ENCODE data around the gene KAT5. TPM values are rescaled to one million over a fixed set of nuclear protein-coding genes. Genes with fewer than 3 reads are reported as not detected.
A peak's percentile ranks its signal among the peaks of the same experiment; 100 is the strongest.

KAT5 gene
- total and polyA plus RNA-seq, 2 of the 13 experiments (the other 11 are each of a cell fraction or from before 2014, with no cell fraction given), result 35.2 to 48.3 TPM

DNA sequence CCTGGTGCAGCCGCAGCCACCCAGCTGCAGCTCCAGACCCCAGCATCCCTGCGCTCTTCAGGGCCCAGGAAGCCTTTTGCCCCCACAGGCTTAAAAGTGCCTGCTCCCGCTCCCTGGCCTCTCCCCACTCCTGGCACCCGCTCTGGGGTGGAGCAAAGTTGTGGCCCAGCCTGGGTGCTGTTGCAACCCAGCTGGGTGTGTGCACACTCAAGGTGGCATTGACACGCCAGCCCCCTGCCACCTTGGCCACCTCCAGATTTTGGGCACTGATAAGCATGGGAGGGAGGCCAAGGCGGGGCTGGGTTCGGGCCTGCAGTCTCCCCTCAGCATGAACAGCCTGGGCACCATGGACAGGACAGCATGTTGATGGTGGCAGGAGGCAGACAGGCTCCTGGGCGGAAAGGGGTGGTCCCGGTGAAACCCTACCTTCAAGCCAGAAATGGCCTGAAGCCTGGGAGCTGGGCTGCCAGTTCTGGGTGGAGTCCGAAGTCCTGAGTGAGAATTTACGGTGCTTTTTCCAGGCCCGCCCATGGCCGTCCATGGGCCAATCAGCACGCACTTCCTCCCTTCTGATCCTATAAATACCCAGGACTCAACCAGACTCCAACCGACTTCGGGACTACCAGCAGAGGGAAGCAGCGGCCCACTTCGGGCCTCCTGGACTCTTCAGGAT lies 32.1 kb downstream of the KAT5 start (continued):
- TF ChIP-seq, protein P1, sequence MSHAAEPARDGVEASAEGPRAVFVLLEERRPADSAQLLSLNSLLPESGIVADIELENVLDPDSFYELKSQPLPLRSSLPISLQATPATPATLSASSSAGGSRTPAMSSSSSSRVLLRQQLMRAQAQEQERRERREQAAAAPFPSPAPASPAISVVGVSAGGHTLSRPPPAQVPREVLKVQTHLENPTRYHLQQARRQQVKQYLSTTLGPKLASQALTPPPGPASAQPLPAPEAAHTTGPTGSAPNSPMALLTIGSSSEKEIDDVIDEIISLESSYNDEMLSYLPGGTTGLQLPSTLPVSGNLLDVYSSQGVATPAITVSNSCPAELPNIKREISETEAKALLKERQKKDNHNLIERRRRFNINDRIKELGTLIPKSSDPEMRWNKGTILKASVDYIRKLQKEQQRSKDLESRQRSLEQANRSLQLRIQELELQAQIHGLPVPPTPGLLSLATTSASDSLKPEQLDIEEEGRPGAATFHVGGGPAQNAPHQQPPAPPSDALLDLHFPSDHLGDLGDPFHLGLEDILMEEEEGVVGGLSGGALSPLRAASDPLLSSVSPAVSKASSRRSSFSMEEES (CRISPR knock-in tag; IDR thresholded peaks at IDR 0.05), result peak; percentile 56; the same call in 1 of the 2 replicates
- TF ChIP-seq ZNF670 (CRISPR knock-in tag; IDR thresholded peaks at IDR 0.05; ENCODE audit: borderline replicate concordance), result no peak
- no peak for TF ChIP-seq SP1 (IDR thresholded peaks at IDR 0.05)
- 0 out of 2 replicates have a peak, but pooled peaks have one; percentile 20 for TF ChIP-seq SP1 (CRISPR knock-in tag; IDR thresholded peaks at IDR 0.05)
- TF ChIP-seq ZNF784 (CRISPR knock-in tag; IDR thresholded peaks at IDR 0.05; ENCODE audit: borderline replicate concordance), result no peak
- no peak for TF ChIP-seq ZNF775 (CRISPR knock-in tag; IDR thresholded peaks at IDR 0.05; ENCODE audit: borderline replicate concordance)
- no peak for TF ChIP-seq NFATC3 (CRISPR knock-in tag; IDR thresholded peaks at IDR 0.05)
- TF ChIP-seq HINFP (CRISPR knock-in tag; IDR thresholded peaks at IDR 0.05; ENCODE audit: low read depth), result no peak
- TF ChIP-seq, protein P2, sequence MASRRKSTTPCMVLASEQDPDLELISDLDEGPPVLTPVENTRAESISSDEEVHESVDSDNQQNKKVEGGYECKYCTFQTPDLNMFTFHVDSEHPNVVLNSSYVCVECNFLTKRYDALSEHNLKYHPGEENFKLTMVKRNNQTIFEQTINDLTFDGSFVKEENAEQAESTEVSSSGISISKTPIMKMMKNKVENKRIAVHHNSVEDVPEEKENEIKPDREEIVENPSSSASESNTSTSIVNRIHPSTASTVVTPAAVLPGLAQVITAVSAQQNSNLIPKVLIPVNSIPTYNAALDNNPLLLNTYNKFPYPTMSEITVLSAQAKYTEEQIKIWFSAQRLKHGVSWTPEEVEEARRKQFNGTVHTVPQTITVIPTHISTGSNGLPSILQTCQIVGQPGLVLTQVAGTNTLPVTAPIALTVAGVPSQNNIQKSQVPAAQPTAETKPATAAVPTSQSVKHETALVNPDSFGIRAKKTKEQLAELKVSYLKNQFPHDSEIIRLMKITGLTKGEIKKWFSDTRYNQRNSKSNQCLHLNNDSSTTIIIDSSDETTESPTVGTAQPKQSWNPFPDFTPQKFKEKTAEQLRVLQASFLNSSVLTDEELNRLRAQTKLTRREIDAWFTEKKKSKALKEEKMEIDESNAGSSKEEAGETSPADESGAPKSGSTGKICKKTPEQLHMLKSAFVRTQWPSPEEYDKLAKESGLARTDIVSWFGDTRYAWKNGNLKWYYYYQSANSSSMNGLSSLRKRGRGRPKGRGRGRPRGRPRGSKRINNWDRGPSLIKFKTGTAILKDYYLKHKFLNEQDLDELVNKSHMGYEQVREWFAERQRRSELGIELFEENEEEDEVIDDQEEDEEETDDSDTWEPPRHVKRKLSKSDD (CRISPR knock-in tag; IDR thresholded peaks at IDR 0.05; ENCODE audit: low read depth), result no peak
- TF ChIP-seq ZNF337 (CRISPR knock-in tag; IDR thresholded peaks at IDR 0.05; ENCODE audit: borderline replicate concordance, low read depth), result no peak
- TF ChIP-seq, protein P3, sequence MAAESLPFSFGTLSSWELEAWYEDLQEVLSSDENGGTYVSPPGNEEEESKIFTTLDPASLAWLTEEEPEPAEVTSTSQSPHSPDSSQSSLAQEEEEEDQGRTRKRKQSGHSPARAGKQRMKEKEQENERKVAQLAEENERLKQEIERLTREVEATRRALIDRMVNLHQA (CRISPR knock-in tag; IDR thresholded peaks at IDR 0.05), result no peak
- TF ChIP-seq ZFX (CRISPR knock-in tag; IDR thresholded peaks at IDR 0.05; ENCODE audit: low read depth), result peak; percentile 32; the same call in 1 of the 2 replicates
- peak; percentile 80; the same call in 1 of the 2 replicates for TF ChIP-seq HNRNPL (IDR thresholded peaks at IDR 0.05; ENCODE audit: low read depth, low read length)
- no peak for TF ChIP-seq NR2F6 (IDR thresholded peaks at IDR 0.05)
- 0 out of 2 replicates have a peak, but pooled peaks have one; percentile 12 for TF ChIP-seq NR2F6 (CRISPR knock-in tag; IDR thresholded peaks at IDR 0.05)
- no peak for TF ChIP-seq TEAD2 (CRISPR knock-in tag; IDR thresholded peaks at IDR 0.05)
- peak; percentile 38; the same call in 1 of the 2 replicates for TF ChIP-seq FOXK1 (CRISPR knock-in tag; IDR thresholded peaks at IDR 0.05; ENCODE audit: borderline replicate concordance, low read depth)
- TF ChIP-seq FOXP4 (CRISPR knock-in tag; IDR thresholded peaks at IDR 0.05), result no peak
- no peak for TF ChIP-seq SALL2 (CRISPR knock-in tag; IDR thresholded peaks at IDR 0.05)
- TF ChIP-seq HDAC6 (IDR thresholded peaks at IDR 0.05; ENCODE audit: low read depth, low read length), result no peak
- no peak for TF ChIP-seq MZF1 (CRISPR knock-in tag; IDR thresholded peaks at IDR 0.05; ENCODE audit: borderline replicate concordance)
